CD14-positive monocyte (primary cell): ENCODE data around the gene PDCD4. TPM values are rescaled to one million over a fixed set of nuclear protein-coding genes. Genes with fewer than 3 reads are reported as not detected.
A peak's percentile ranks its signal among the peaks of the same experiment; 100 is the strongest.

Experiments used
- DNase-seq, 3 donors: peaks; one replicate each; pipeline ENCODE4 v3.0.0-alpha.2; 2011 to 2022
- H2AFZ ChIP-seq: 2 replicates; pipeline ENCODE4 v1.6.0; 2012; ENCODE audit warnings: mild to moderate bottlenecking, low read depth, low read length, inconsistent platforms; ENCODE audit not compliant: insufficient read depth, poor library complexity, severe bottlenecking
- H3K27ac ChIP-seq, 2 donors: 1 replicate in 1 of 2; 2 replicates in 1 of 2; pipeline ENCODE4 v1.5.1; 2012 to 2013; ENCODE audit warnings: low read length in 2 of 2, control low read depth in 1 of 2, inconsistent platforms in 1 of 2, low read depth in 1 of 2, mild to moderate bottlenecking in 1 of 2
- H3K27me3 ChIP-seq, 2 donors: one replicate each; pipeline versions ENCODE4 v1.6.0 to v1.6.1; 2011 to 2013; ENCODE audit warnings: low read length in 2 of 2; ENCODE audit not compliant: control insufficient read depth in 2 of 2, insufficient read depth in 2 of 2
- H3K36me3 ChIP-seq, 2 donors: replicated peaks in 1 of 2; 1 replicate in 1 of 2; 2 replicates in 1 of 2; pipeline versions ENCODE4 v1.5.1 to v1.6.1; 2012 to 2013; ENCODE audit warnings: low read length in 2 of 2, control low read depth in 1 of 2, inconsistent platforms in 1 of 2, mild to moderate bottlenecking in 1 of 2; ENCODE audit not compliant: insufficient read depth in 2 of 2, control insufficient read depth in 1 of 2
- H3K4me1 ChIP-seq, 2 donors: 1 replicate in 1 of 2; 2 replicates in 1 of 2; pipeline versions ENCODE4 v1.5.1 to v1.6.1; 2012 to 2013; ENCODE audit warnings: low read length in 2 of 2, control low read depth in 1 of 2, inconsistent platforms in 1 of 2, mild to moderate bottlenecking in 1 of 2, moderate library complexity in 1 of 2; ENCODE audit not compliant: insufficient read depth in 2 of 2, control insufficient read depth in 1 of 2
- H3K4me2 ChIP-seq: replicated peaks from 2 replicates; pipeline ENCODE3; 2012; ENCODE audit warnings: low read length, moderate library complexity, mild to moderate bottlenecking; ENCODE audit not compliant: poor library complexity, severe bottlenecking; ENCODE audit errors: extremely low read depth
- H3K4me3 ChIP-seq, 3 experiments: fragments of 200-600 bp in 1 of 3; sonication (generic) in 1 of 3; replicated peaks in 1 of 3; 1 replicate in 2 of 3; 2 replicates in 1 of 3; pipeline ENCODE4 v1.5.1; 2011 to 2013; ENCODE audit warnings: low read length in 3 of 3, mild to moderate bottlenecking in 3 of 3, control low read depth in 2 of 3, low read depth in 2 of 3, inconsistent platforms in 1 of 3, moderate library complexity in 1 of 3
- H3K79me2 ChIP-seq: 2 replicates; pipeline ENCODE4 v1.6.0; 2012; ENCODE audit warnings: mild to moderate bottlenecking, control low read depth, inconsistent platforms, low read length, moderate library complexity; ENCODE audit not compliant: insufficient read depth
- H3K9ac ChIP-seq: 2 replicates; pipeline ENCODE4 v1.6.0; 2017; ENCODE audit warnings: low read length, mild to moderate bottlenecking; ENCODE audit not compliant: insufficient read depth, poor library complexity, severe bottlenecking
- H3K9me3 ChIP-seq, 2 donors: replicated peaks in 1 of 2; 1 replicate in 1 of 2; 2 replicates in 1 of 2; pipeline versions ENCODE4 v1.5.1 to v1.6.1; 2012 to 2013; ENCODE audit warnings: low read length in 2 of 2, control low read depth in 1 of 2; ENCODE audit not compliant: control insufficient read depth in 1 of 2, insufficient read depth in 1 of 2
- H4K20me1 ChIP-seq: 2 replicates; pipeline ENCODE4 v1.6.0; 2012; ENCODE audit warnings: mild to moderate bottlenecking, low read length, control low read depth, moderate library complexity; ENCODE audit not compliant: insufficient read depth
- H3K27ac Mint-ChIP-seq, 7 donors: one replicate each; pipeline ENCODE4 v1.8.0; 2020; ENCODE audit warnings: mild to moderate bottlenecking in 7 of 7, mixed read lengths in 7 of 7, moderate library complexity in 6 of 7, inconsistent platforms in 2 of 7
- H3K27me3 Mint-ChIP-seq, 3 donors: one replicate each; pipeline ENCODE4 v1.8.0; 2021 to 2022; ENCODE audit warnings: low read depth in 3 of 3, mild to moderate bottlenecking in 3 of 3, mixed read lengths in 3 of 3, moderate library complexity in 3 of 3, inconsistent platforms in 1 of 3
- H3K36me3 Mint-ChIP-seq, 2 donors: one replicate each; pipeline ENCODE4 v1.8.0; 2020; ENCODE audit warnings: mixed read lengths in 2 of 2, inconsistent platforms in 1 of 2, mild to moderate bottlenecking in 1 of 2
- H3K4me1 Mint-ChIP-seq: one replicate; pipeline ENCODE4 v1.8.0; 2020; ENCODE audit warnings: mild to moderate bottlenecking, mixed read lengths
- H3K4me3 Mint-ChIP-seq, 2 donors: one replicate each; pipeline ENCODE4 v1.8.0; 2020; ENCODE audit warnings: mild to moderate bottlenecking in 2 of 2, mixed read lengths in 2 of 2, moderate library complexity in 1 of 2
- H3K9me3 Mint-ChIP-seq, 7 donors: one replicate each; pipeline ENCODE4 v1.8.0; 2020 to 2022; ENCODE audit warnings: mixed read lengths in 7 of 7, mild to moderate bottlenecking in 6 of 7, moderate library complexity in 6 of 7, inconsistent platforms in 2 of 7
- CTCF ChIP-seq: fragments of 200-600 bp; IDR thresholded peaks from one replicate; pipeline ENCODE4 v1.8.0; 2022; ENCODE audit warnings: antibody characterized with exemption, mild to moderate bottlenecking
- WGBS: methylation state at CpG from one replicate; pipeline ENCODE4 v1.1.5; 2013; ENCODE audit warnings: missing lambda C conversion rate; ENCODE audit not compliant: insufficient coverage; 5-methylcytosine and 5-hydroxymethylcytosine counted together
- intact Hi-C, 2 donors: fragments of 100-400 bp; cut with micrococcal nuclease; formaldehyde crosslinking; loops; one replicate each; pipeline versions ENCODE4 v1.15.0 to v1.15.1; 2023
- polyA plus RNA-seq, 3 donors: library from polyadenylated mRNA; depleted of rRNA in 1 of 3; unstranded in 2 of 3; stranded (reverse) in 1 of 3; fragments of 300-500 nt in 2 of 3; fragments of >200 nt in 1 of 3; fragmentation: Illumina TruSeq in 2 of 3; gene quantifications; 1 replicate in 2 of 3; 2 replicates in 1 of 3; pipeline ENCODE4 v1.2.3, GENCODE V29; 2012 to 2021

Gene PDCD4
- polyA plus RNA-seq, 3 donors: 39.8 to 53.4 (median 48.6) TPM

DNA sequence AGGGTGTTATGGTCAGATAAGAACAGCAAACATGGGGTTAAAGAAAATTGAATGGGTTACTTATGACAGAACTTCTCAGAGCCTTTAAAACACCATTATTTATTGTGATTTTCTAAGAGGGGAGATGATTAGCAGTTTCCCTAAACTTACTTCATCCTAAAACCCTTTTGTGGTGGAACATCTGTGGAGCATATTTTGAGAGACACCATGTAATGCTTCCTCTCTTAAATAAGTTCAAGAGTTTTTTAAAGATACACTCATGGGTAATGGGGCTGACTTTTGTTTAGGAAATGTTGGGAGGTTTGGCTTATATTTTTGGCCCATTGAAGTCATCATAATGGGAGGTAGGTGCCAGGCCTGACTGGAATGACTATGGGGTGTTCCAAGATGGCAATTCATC, 8.4 kb upstream of the PDCD4 start:
- H3K9me3 ChIP-seq: no peaks in the 10 kb centered on the region
- no peak overlapping the region for H3K4me3 Mint-ChIP-seq
- H3K4me1 Mint-ChIP-seq: peaks cover 95% of the 10 kb centered on the region
- no peak overlapping the region for H3K9ac ChIP-seq
- no peaks in the 10 kb centered on the region for H3K79me2 ChIP-seq
- no peak overlapping the region for H2AFZ ChIP-seq
- peak overlapping the region; percentile 95 to 99 (median 98) for H3K27ac Mint-ChIP-seq
- DNase-seq: no peak
- peak overlapping the region in 1 of 2 donors; percentile 98 for H3K27ac ChIP-seq
- no peaks in the 10 kb centered on the region for H3K36me3 ChIP-seq
- peaks cover 100% of the 10 kb centered on the region in 2 donors for H3K4me1 ChIP-seq
- H3K36me3 Mint-ChIP-seq: peaks cover 0 to 2% of the 10 kb centered on the region in 2 donors
- intact Hi-C loops: no loop called here
- peak overlapping the region in 1 of 3 experiments; percentile 32 for H3K4me3 ChIP-seq
- no peak for TF ChIP-seq CTCF
- no peaks in the 10 kb centered on the region for H4K20me1 ChIP-seq
- no peaks in the 10 kb centered on the region for H3K27me3 ChIP-seq
- no peak overlapping the region for H3K4me2 ChIP-seq
- H3K27me3 Mint-ChIP-seq: peaks cover 0 to 3% (median 0%) of the 10 kb centered on the region in 3 donors
- no peaks in the 10 kb centered on the region for H3K9me3 Mint-ChIP-seq

- peaks cover 0 to 2% of the 10 kb centered on the region in 2 donors for H3K36me3 Mint-ChIP-seq
- no peak for TF ChIP-seq CTCF
- peak overlapping the region in 1 of 3 experiments; percentile 68 for H3K4me3 ChIP-seq
- H3K9me3 Mint-ChIP-seq: no peaks in the 10 kb centered on the region
- H3K27ac Mint-ChIP-seq: peak overlapping the region; percentile 95 to 99 (median 98)
- H3K27me3 ChIP-seq: no peaks in the 10 kb centered on the region
- peaks cover 100% of the 10 kb centered on the region in 2 donors for H3K4me1 ChIP-seq
- H2AFZ ChIP-seq: no peak overlapping the region
- peak overlapping the region; percentile 71 for H3K4me2 ChIP-seq
- no peak overlapping the region for H3K4me3 Mint-ChIP-seq
- intact Hi-C loops: no loop called here
- peaks cover 96% of the 10 kb centered on the region for H3K4me1 Mint-ChIP-seq
- no peaks in the 10 kb centered on the region for H4K20me1 ChIP-seq
- H3K27me3 Mint-ChIP-seq: peaks cover 0 to 3% (median 0%) of the 10 kb centered on the region in 3 donors
- no peak overlapping the region for H3K9ac ChIP-seq
- H3K79me2 ChIP-seq: no peaks in the 10 kb centered on the region
- no peak for DNase-seq
- H3K9me3 ChIP-seq: no peaks in the 10 kb centered on the region
- H3K27ac ChIP-seq: peak overlapping the region; percentile 53 to 98
- no peaks in the 10 kb centered on the region for H3K36me3 ChIP-seq
- WGBS: 81% methylated on average over 2 of the region's 2 CpGs
These were observed 7.8 kb upstream of the PDCD4 start for GRCh38 chr10:110863956-110864355.
